Lower leg skin (tissue), 3 donors: Measurements from ENCODE around the gene SLC19A3.

Source experiments
- POLR2A ChIP-seq, 2 donors: fragments of 450-650 bp; IDR thresholded peaks; one replicate each; pipeline ENCODE4 v1.6.1; 2016 to 2017; ENCODE audit warnings: antibody characterized with exemption in 2 of 2, mild to moderate bottlenecking in 1 of 2, moderate library complexity in 1 of 2
- TF ChIP-seq, protein P1 (sequence below), 3 donors: fragments of 450-650 bp; IDR thresholded peaks; one replicate each; pipeline ENCODE4 v1.5.1; 2016; ENCODE audit warnings: antibody characterized with exemption in 3 of 3, mild to moderate bottlenecking in 3 of 3, moderate library complexity in 2 of 3

DNA sequence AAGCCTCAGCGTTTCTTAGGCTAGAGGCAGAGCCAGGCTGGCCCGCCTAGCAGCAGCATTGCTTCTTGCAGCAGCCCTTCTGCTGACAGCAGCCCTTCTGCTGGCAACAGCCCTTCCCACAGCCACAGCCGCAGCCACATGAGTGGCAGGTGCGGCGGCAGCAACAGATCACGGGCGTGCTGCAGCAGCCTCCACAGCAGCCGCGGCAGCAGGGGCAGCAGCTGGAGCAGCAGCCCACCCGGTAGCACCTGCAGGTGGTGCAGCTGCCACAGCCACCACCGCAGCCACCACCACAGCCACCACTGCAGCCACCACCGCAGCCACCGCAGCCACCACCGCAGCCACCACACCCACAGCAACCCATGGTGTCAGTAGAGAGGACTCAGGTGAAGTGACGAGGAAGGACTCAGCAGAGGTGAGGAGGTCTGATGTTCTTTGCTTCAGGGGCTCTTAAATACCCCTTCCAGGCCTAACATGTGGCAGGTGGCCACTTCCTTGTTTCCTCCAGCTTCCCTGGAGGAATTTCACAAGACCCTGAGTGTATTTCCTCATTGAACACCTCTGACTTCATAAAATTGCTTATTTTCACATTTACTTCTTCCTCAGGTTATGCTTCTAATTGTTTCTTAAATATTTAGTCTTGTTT is 6.7 kb upstream of the SLC19A3 start, which contains the start of gene SCYGR6:
- TF ChIP-seq, protein P1, sequence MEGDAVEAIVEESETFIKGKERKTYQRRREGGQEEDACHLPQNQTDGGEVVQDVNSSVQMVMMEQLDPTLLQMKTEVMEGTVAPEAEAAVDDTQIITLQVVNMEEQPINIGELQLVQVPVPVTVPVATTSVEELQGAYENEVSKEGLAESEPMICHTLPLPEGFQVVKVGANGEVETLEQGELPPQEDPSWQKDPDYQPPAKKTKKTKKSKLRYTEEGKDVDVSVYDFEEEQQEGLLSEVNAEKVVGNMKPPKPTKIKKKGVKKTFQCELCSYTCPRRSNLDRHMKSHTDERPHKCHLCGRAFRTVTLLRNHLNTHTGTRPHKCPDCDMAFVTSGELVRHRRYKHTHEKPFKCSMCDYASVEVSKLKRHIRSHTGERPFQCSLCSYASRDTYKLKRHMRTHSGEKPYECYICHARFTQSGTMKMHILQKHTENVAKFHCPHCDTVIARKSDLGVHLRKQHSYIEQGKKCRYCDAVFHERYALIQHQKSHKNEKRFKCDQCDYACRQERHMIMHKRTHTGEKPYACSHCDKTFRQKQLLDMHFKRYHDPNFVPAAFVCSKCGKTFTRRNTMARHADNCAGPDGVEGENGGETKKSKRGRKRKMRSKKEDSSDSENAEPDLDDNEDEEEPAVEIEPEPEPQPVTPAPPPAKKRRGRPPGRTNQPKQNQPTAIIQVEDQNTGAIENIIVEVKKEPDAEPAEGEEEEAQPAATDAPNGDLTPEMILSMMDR (IDR thresholded peaks at IDR 0.05) = no peak
- TF ChIP-seq POLR2A (IDR thresholded peaks at IDR 0.05) = no peak
